Measurements from ENCODE around the gene DCXR. TPM values are rescaled to one million over a fixed set of nuclear protein-coding genes. Genes with fewer than 3 reads are reported as not detected.

DCXR gene
- total RNA-seq, 1 donor from 2014 or later: 106 TPM

DNA sequence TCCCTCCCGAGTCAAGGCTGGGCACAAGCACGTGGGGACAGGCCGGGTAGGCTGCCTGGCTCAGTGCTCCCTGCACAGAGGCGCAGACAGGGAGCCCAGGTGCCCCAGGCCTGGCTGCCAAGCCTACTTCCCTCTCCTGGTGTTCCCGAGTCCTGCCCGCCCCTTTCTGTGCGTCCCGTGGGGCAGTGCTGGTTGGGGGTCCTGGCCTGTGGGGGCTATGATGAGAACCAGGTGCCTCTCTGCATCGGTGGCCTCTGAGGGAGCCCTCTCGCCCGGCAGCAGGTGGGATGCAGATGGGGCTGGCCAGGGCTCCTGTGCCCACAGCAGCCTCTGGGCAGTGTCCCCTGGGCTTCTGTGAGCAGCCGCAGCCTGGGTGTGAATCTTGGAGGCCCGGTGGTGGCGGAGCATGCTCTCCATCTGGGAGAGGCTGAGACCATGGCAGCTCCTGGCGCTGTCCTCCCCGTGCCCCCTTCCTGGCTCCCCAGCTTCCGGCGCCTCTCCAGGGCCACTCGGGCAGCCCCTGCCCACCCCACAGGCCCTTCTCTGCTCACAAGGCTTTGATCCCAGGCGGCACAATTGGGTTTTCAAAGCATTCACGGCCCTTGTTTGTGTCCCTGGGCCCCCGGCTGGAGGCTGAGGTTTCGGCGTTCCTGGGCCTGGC, 22.1 kb downstream of the DCXR start:
- Histone ChIP-seq H3K27me3 (no peaks in the 10 kb centered on the region), H3K4me1 (peaks cover 44% of the 10 kb centered on the region), H3K27ac (no peak overlapping the region), H3K4me3 (no peak overlapping the region), H3K36me3 (no peaks in the 10 kb centered on the region), H3K9me3 (no peaks in the 10 kb centered on the region)
- intact Hi-C loops (cut with DNase I): no loop called here
- no peak for DNase-seq (ENCODE audit: extremely low spot score in 2 of 2)
- no peak for TF ChIP-seq POLR2AphosphoS5 (IDR thresholded peaks at IDR 0.05; ENCODE audit: insufficient read depth in 1 of 2, low read depth in 1 of 2)
- no peak for TF ChIP-seq POLR2A (IDR thresholded peaks at IDR 0.05)
- no peak for TF ChIP-seq CTCF (IDR thresholded peaks at IDR 0.05)

- Histone ChIP-seq H3K9me3 (no peaks in the 10 kb centered on the region), H3K4me3 (no peak overlapping the region), H3K27ac (no peak overlapping the region), H3K4me1 (peaks cover 39% of the 10 kb centered on the region), H3K27me3 (no peaks in the 10 kb centered on the region), H3K36me3 (no peaks in the 10 kb centered on the region)
- no peak for DNase-seq (ENCODE audit: extremely low spot score in 2 of 2)
- no peak for TF ChIP-seq POLR2AphosphoS5 (IDR thresholded peaks at IDR 0.05; ENCODE audit: insufficient read depth in 1 of 2, low read depth in 1 of 2)
- TF ChIP-seq CTCF (IDR thresholded peaks at IDR 0.05): no peak
- TF ChIP-seq POLR2A (IDR thresholded peaks at IDR 0.05): no peak
- intact Hi-C loops (cut with DNase I): loop anchor here (5.0 kb wide), 1 partner anchor 53 kb away; the partner anchor contains the start of gene NOTUM
Measured at GRCh38 chr17:82014971-82015310, 22.6 kb downstream of the DCXR start.

- no peaks in the 10 kb centered on the region for H3K27me3 ChIP-seq
- no peaks in the 10 kb centered on the region for H3K36me3 ChIP-seq
- TF ChIP-seq POLR2AphosphoS5 (IDR thresholded peaks at IDR 0.05; ENCODE audit: insufficient read depth in 1 of 2, low read depth in 1 of 2) (no peak), POLR2A (IDR thresholded peaks at IDR 0.05) (no peak), CTCF (IDR thresholded peaks at IDR 0.05) (no peak)
- H3K9me3 ChIP-seq: no peaks in the 10 kb centered on the region
- DNase-seq (ENCODE audit: extremely low spot score in 2 of 2): no peak
- no peak overlapping the region for H3K27ac ChIP-seq
- H3K4me3 ChIP-seq: no peak overlapping the region
- H3K4me1 ChIP-seq: peaks cover 33% of the 10 kb centered on the region
- intact Hi-C loops (cut with DNase I): loop anchor here (5.0 kb wide), 1 partner anchor 52 kb away; the partner anchor contains the start of gene NOTUM
Measured at GRCh38 chr17:82014432-82014831, 23.1 kb downstream of the DCXR start.

- Histone ChIP-seq H3K36me3 (no peaks in the 10 kb centered on the region), H3K4me1 (peaks cover 33% of the 10 kb centered on the region), H3K4me3 (no peak overlapping the region), H3K9me3 (no peaks in the 10 kb centered on the region), H3K27me3 (no peaks in the 10 kb centered on the region), H3K27ac (peak overlapping the region; percentile 75)
- no peak for DNase-seq (ENCODE audit: extremely low spot score in 2 of 2)
- intact Hi-C loops (cut with DNase I): loop anchor here (5.0 kb wide), 1 partner anchor 52 kb away; the partner anchor contains the start of gene NOTUM
- no peak for TF ChIP-seq POLR2AphosphoS5 (IDR thresholded peaks at IDR 0.05; ENCODE audit: insufficient read depth in 1 of 2, low read depth in 1 of 2)
- no peak for TF ChIP-seq CTCF (IDR thresholded peaks at IDR 0.05)
- TF ChIP-seq POLR2A (IDR thresholded peaks at IDR 0.05): no peak
Measured at GRCh38 chr17:82013772-82014321, 23.6 kb downstream of the DCXR start.

DNA sequence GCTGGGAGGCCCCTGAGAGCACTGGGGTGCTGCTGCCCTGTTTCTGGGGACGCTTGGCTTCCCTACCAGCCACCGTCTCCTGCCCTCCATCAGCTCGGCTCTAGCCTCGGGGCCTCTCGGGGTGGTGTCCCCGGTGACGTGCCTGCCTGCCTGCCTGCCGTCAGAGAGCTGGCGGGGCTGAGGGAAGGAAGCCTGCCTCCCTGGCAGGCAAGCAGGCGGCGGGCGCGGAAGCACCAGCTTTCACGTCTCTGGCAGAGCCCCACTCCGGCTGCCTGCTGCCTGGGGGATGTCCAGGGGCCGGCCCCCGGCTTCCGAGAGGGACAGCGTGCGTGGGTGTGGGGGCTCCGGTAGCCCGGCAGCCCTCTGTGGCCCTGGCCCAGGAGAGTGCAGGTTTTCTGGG, 24.2 kb downstream of the DCXR start:
- Histone ChIP-seq H3K9me3 (no peaks in the 10 kb centered on the region), H3K27ac (peak overlapping the region; percentile 75), H3K27me3 (no peaks in the 10 kb centered on the region), H3K36me3 (no peaks in the 10 kb centered on the region), H3K4me1 (peaks cover 33% of the 10 kb centered on the region), H3K4me3 (no peak overlapping the region)
- no peak for DNase-seq (ENCODE audit: extremely low spot score in 2 of 2)
- intact Hi-C loops (cut with DNase I): loop anchor here (5.0 kb wide), 1 partner anchor 51 kb away; the partner anchor contains the start of gene NOTUM
- no peak for TF ChIP-seq POLR2A (IDR thresholded peaks at IDR 0.05)
- no peak for TF ChIP-seq CTCF (IDR thresholded peaks at IDR 0.05)
- TF ChIP-seq POLR2AphosphoS5 (IDR thresholded peaks at IDR 0.05; ENCODE audit: insufficient read depth in 1 of 2, low read depth in 1 of 2): peak in 1 of 2 donors; percentile 51
